WTC11 (cell line): ENCODE results near the gene RNF19B. TPM values are rescaled to one million over a fixed set of nuclear protein-coding genes. Genes with fewer than 3 reads are reported as not detected.

ENCODE experiments used
- ATAC-seq: fragments of 200-7000 bp; cut with Tn5 transposase; 2 replicates; pipeline ENCODE4 v1.10.0; 2021; ENCODE audit warnings: mild to moderate bottlenecking, moderate library complexity
- CTCF ChIA-PET: fragments of 300-600 bp; sonication (Branson Sonifier 250); formaldehyde crosslinking; loops from one replicate; lab custom pipeline; 2021; ENCODE audit warnings: antibody characterized with exemption; lab: Charles Lee
- POLR2A ChIA-PET: fragments of 350-600 bp; sonication (Branson Sonifier 250); formaldehyde crosslinking; loops from one replicate; lab custom pipeline; 2021; ENCODE audit warnings: antibody characterized with exemption; lab: Charles Lee
- DNase-seq: peaks from one replicate; pipeline ENCODE4 v3.0.0; 2021; ENCODE audit warnings: low spot score
- H3K27ac Mint-ChIP-seq: 2 replicates; pipeline ENCODE4 v1.8.0; 2021; ENCODE audit warnings: mixed read lengths
- H3K27me3 Mint-ChIP-seq: 2 replicates; pipeline ENCODE4 v1.8.0; 2021; ENCODE audit warnings: low read depth, mild to moderate bottlenecking, moderate library complexity, mixed read lengths
- H3K36me3 Mint-ChIP-seq: 2 replicates; pipeline ENCODE4 v1.8.0; 2021; ENCODE audit warnings: mixed read lengths
- H3K4me1 Mint-ChIP-seq: 2 replicates; pipeline ENCODE4 v1.8.0; 2022; ENCODE audit warnings: mixed read lengths
- H3K4me3 Mint-ChIP-seq: 2 replicates; pipeline ENCODE4 v1.8.0; 2021; ENCODE audit warnings: mild to moderate bottlenecking, moderate library complexity, mixed read lengths
- H3K9me3 Mint-ChIP-seq: 2 replicates; pipeline ENCODE4 v1.8.0; 2021; ENCODE audit warnings: mixed read lengths
- CDX4 ChIP-seq: fragments of 250-450 bp; sonication (Bioruptor Pico); IDR thresholded peaks from 2 replicates; pipeline ENCODE4 v1.9.0; 2021; ENCODE audit warnings: moderate library complexity, mild to moderate bottlenecking, inconsistent platforms, borderline replicate concordance
- CREB1 ChIP-seq: sonication (generic); formaldehyde crosslinking; IDR thresholded peaks from 2 replicates; pipeline ENCODE4 v1.8.0; 2023; ENCODE audit warnings: mild to moderate bottlenecking, missing genetic modification reagents
- CREM ChIP-seq: sonication (generic); formaldehyde crosslinking; IDR thresholded peaks from 2 replicates; pipeline ENCODE4 v1.8.1; 2022; ENCODE audit warnings: mild to moderate bottlenecking, missing genetic modification reagents, moderate library complexity
- CTCF ChIP-seq: fragments of 200-600 bp; IDR thresholded peaks from 2 replicates; pipeline ENCODE4 v1.8.0; 2022; ENCODE audit warnings: antibody characterized with exemption
- ESRRA ChIP-seq: sonication (generic); formaldehyde crosslinking; IDR thresholded peaks from 2 replicates; pipeline ENCODE4 v1.8.1; 2022; ENCODE audit warnings: mild to moderate bottlenecking, missing genetic modification reagents, borderline replicate concordance
- FOXP1 ChIP-seq: sonication (generic); formaldehyde crosslinking; IDR thresholded peaks from 2 replicates; pipeline ENCODE4 v1.8.0; 2022; ENCODE audit warnings: missing genetic modification reagents, mild to moderate bottlenecking, moderate library complexity, borderline replicate concordance
- FOXP4 ChIP-seq: sonication (generic); formaldehyde crosslinking; IDR thresholded peaks from 2 replicates; pipeline ENCODE4 v1.8.0; 2022; ENCODE audit warnings: mild to moderate bottlenecking, missing genetic modification reagents
- HMGA2 ChIP-seq: fragments of 250-450 bp; sonication (Bioruptor Pico); IDR thresholded peaks from 2 replicates; pipeline ENCODE4 v1.4.0; 2021; ENCODE audit warnings: mild to moderate bottlenecking, moderate library complexity
- HMGXB4 ChIP-seq: sonication (generic); formaldehyde crosslinking; IDR thresholded peaks from 2 replicates; pipeline ENCODE4 v1.8.1; 2023; ENCODE audit warnings: mild to moderate bottlenecking, moderate library complexity, missing genetic modification reagents
- MLX ChIP-seq: sonication (generic); formaldehyde crosslinking; IDR thresholded peaks from 2 replicates; pipeline ENCODE4 v1.8.1; 2023; ENCODE audit warnings: mild to moderate bottlenecking, missing genetic modification reagents, moderate library complexity
- NFATC4 ChIP-seq: fragments of 250-450 bp; sonication (Bioruptor Pico); IDR thresholded peaks from 2 replicates; pipeline ENCODE4 v1.9.0; 2021; ENCODE audit warnings: mild to moderate bottlenecking
- NFE2L1 ChIP-seq: sonication (generic); formaldehyde crosslinking; IDR thresholded peaks from 2 replicates; pipeline ENCODE4 v1.8.1; 2023; ENCODE audit warnings: missing genetic modification reagents
- OVOL2 ChIP-seq: fragments of 250-450 bp; sonication (Bioruptor Pico); IDR thresholded peaks from 2 replicates; pipeline ENCODE4 v1.9.0; 2021; ENCODE audit warnings: mild to moderate bottlenecking, borderline replicate concordance
- SOX15 ChIP-seq: fragments of 250-450 bp; sonication (Bioruptor Pico); IDR thresholded peaks from 2 replicates; pipeline ENCODE4 v1.9.0; 2021; ENCODE audit warnings: mild to moderate bottlenecking
- SP1 ChIP-seq: sonication (generic); formaldehyde crosslinking; conservative IDR thresholded peaks from 2 replicates; pipeline ENCODE4 v1.8.1; 2022; ENCODE audit warnings: missing genetic modification reagents
- USF1 ChIP-seq: sonication (generic); formaldehyde crosslinking; IDR thresholded peaks from 2 replicates; pipeline ENCODE4 v1.8.0; 2022; ENCODE audit warnings: mild to moderate bottlenecking, missing genetic modification reagents
- ZBTB43 ChIP-seq: sonication (generic); formaldehyde crosslinking; IDR thresholded peaks from 2 replicates; pipeline ENCODE4 v1.8.1; 2023; ENCODE audit warnings: mild to moderate bottlenecking, missing genetic modification reagents
- ZMAT4 ChIP-seq: fragments of 250-450 bp; sonication (Bioruptor Pico); IDR thresholded peaks from 2 replicates; pipeline ENCODE4 v1.9.0; 2021; ENCODE audit warnings: mild to moderate bottlenecking
- ZNF416 ChIP-seq: fragments of 250-450 bp; sonication (Bioruptor Pico); IDR thresholded peaks from 2 replicates; pipeline ENCODE4 v1.9.0; 2021; ENCODE audit warnings: mild to moderate bottlenecking, inconsistent platforms
- total RNA-seq: library from RNA; stranded (reverse); gene quantifications from 3 replicates; pipeline ENCODE4 v1.2.3, GENCODE V29; 2021

RNF19B gene
- total RNA-seq, 1 experiment from 2014 or later, result 21.9 TPM

GRCh38 chr1:32953495-32953894 lies 11.1 kb downstream of the RNF19B start:
- no peak for DNase-seq
- ATAC-seq, result no peak

GRCh38 chr1:32949519-32949918 lies 15.1 kb downstream of the RNF19B start:
- POLR2A ChIA-PET, result no interaction called here
- Mint-ChIP-seq H3K36me3 (peaks cover 19% of the 10 kb centered on the region), H3K27me3 (no peaks in the 10 kb centered on the region), H3K4me3 (no peak overlapping the region), H3K27ac (peak overlapping the region; percentile 25; the same call in 1 of the 2 replicates), H3K4me1 (no peaks in the 10 kb centered on the region), H3K9me3 (no peaks in the 10 kb centered on the region)
- ATAC-seq, result no peak
- CTCF ChIA-PET, result no interaction called here
- no peak for DNase-seq
- TF ChIP-seq FOXP1 (CRISPR knock-in tag) (no peak), USF1 (no peak), ESRRA (CRISPR knock-in tag) (no peak), HMGXB4 (CRISPR knock-in tag) (no peak), CREM (no peak), ZMAT4 (no peak), HMGA2 (CRISPR knock-in tag) (no peak), NFATC4 (CRISPR knock-in tag) (no peak)

More at GRCh38 chr1:32953495-32953894, 11.1 kb downstream of the RNF19B start:
- no peak overlapping the region for H3K4me3 Mint-ChIP-seq
- TF ChIP-seq NFE2L1 (no peak), SP1 (no peak), FOXP4 (CRISPR knock-in tag) (no peak), SOX15 (no peak), CDX4 (no peak), CREB1 (CRISPR knock-in tag) (no peak), ZNF416 (CRISPR knock-in tag) (no peak), ZMAT4 (no peak), MLX (CRISPR knock-in tag) (no peak), ZBTB43 (no peak), CTCF (no peak), OVOL2 (CRISPR knock-in tag) (no peak)
- CTCF ChIA-PET, result interaction anchor here (0.7 to 1.2 kb wide), 7 partner anchors 13 to 1804 kb away, joined by 3 to 4 read pairs (median 4); no protein-coding TSS in a partner anchor
- H3K27ac Mint-ChIP-seq, result no peak overlapping the region
- no peaks in the 10 kb centered on the region for H3K27me3 Mint-ChIP-seq
- H3K4me1 Mint-ChIP-seq, result 0 out of 2 replicates have a peak, but pooled peaks cover 2% of the 10 kb centered on the region
- H3K9me3 Mint-ChIP-seq, result no peaks in the 10 kb centered on the region
- H3K36me3 Mint-ChIP-seq, result no peaks in the 10 kb centered on the region
- POLR2A ChIA-PET, result interaction anchor here (0.7 kb wide), 1 partner anchor 132 kb away, joined by 5 read pairs; no protein-coding TSS in a partner anchor
